ENCODE data around the gene BAAT. TPM values are rescaled to one million over a fixed set of nuclear protein-coding genes. Genes with fewer than 3 reads are reported as not detected.

The BAAT gene
- total and polyA plus RNA-seq, 7 donors, result 0.60 TPM; not detected in 6

DNA sequence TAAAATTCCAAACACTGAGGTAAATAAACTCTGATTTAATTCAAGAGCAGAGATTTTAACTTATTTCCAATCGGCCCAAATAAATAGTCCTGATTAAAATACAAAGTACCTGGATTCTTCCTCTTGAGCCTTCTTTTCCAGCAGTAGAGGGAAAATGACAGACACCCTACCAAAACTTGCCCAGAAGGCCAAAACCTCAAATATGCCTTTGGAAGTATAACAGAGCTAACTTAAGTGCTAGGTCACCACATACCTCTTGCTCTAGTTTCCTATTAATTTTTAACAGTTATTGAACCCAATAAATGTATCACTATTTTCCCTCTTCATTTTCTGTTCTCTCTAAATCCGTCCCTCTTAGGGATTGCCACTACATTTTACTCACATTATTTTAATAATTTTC, 1.4 kb downstream of the BAAT start:
- no peaks in the 10 kb centered on the region for H3K27me3 ChIP-seq
- 87 to 93% methylated on average over 2 of the region's 2 CpGs for WGBS, 2 donors
- H3K36me3 ChIP-seq, result peaks cover 0 to 4% (median 0%) of the 10 kb centered on the region in 4 donors
- no peak for TF ChIP-seq POLR2AphosphoS5 (IDR thresholded peaks at IDR 0.05)
- no peak for TF ChIP-seq POLR2A (IDR thresholded peaks at IDR 0.05)
- TF ChIP-seq, protein P1, sequence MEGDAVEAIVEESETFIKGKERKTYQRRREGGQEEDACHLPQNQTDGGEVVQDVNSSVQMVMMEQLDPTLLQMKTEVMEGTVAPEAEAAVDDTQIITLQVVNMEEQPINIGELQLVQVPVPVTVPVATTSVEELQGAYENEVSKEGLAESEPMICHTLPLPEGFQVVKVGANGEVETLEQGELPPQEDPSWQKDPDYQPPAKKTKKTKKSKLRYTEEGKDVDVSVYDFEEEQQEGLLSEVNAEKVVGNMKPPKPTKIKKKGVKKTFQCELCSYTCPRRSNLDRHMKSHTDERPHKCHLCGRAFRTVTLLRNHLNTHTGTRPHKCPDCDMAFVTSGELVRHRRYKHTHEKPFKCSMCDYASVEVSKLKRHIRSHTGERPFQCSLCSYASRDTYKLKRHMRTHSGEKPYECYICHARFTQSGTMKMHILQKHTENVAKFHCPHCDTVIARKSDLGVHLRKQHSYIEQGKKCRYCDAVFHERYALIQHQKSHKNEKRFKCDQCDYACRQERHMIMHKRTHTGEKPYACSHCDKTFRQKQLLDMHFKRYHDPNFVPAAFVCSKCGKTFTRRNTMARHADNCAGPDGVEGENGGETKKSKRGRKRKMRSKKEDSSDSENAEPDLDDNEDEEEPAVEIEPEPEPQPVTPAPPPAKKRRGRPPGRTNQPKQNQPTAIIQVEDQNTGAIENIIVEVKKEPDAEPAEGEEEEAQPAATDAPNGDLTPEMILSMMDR (IDR thresholded peaks at IDR 0.05), result no peak
- TF ChIP-seq EP300 (IDR thresholded peaks at IDR 0.05), result no peak
- H3K9me3 ChIP-seq, result no peaks in the 10 kb centered on the region
- H3K4me3 ChIP-seq, result no peak overlapping the region
- no peak for DNase-seq
- no peak overlapping the region for H3K27ac ChIP-seq
- intact Hi-C loops (cut with DNase I), result no loop called here
- H3K4me1 ChIP-seq, result no peaks in the 10 kb centered on the region

- no peaks in the 10 kb centered on the region for H3K9me3 ChIP-seq
- H3K27ac ChIP-seq, result no peak overlapping the region
- no peak overlapping the region for H3K4me3 ChIP-seq
- H3K4me1 ChIP-seq, result no peaks in the 10 kb centered on the region
- H3K36me3 ChIP-seq, result no peaks in the 10 kb centered on the region
- DNase-seq, result no peak
- H3K27me3 ChIP-seq, result no peaks in the 10 kb centered on the region
- 94 to 95% methylated on average over 2 of the region's 2 CpGs for WGBS, 2 donors
- intact Hi-C loops (cut with DNase I), result no loop called here
- TF ChIP-seq POLR2AphosphoS5 (IDR thresholded peaks at IDR 0.05), result no peak
- TF ChIP-seq, protein P1 (IDR thresholded peaks at IDR 0.05), result no peak
- TF ChIP-seq EP300 (IDR thresholded peaks at IDR 0.05), result no peak
- TF ChIP-seq POLR2A (IDR thresholded peaks at IDR 0.05), result no peak
Measured at GRCh38 chr9:101381833-101382342, 2.9 kb downstream of the BAAT start.

GRCh38 chr9:101381118-101381517, 3.7 kb downstream of the BAAT start:
- intact Hi-C loops (cut with DNase I), result no loop called here
- no peaks in the 10 kb centered on the region for H3K9me3 ChIP-seq
- WGBS, 2 donors, result 91 to 94% methylated on average over 3 of the region's 3 CpGs
- no peak overlapping the region for H3K27ac ChIP-seq
- no peak for DNase-seq
- no peaks in the 10 kb centered on the region for H3K36me3 ChIP-seq
- no peaks in the 10 kb centered on the region for H3K27me3 ChIP-seq
- TF ChIP-seq POLR2A (IDR thresholded peaks at IDR 0.05) (no peak), EP300 (IDR thresholded peaks at IDR 0.05) (no peak), POLR2AphosphoS5 (IDR thresholded peaks at IDR 0.05) (no peak)
- TF ChIP-seq, protein P1 (IDR thresholded peaks at IDR 0.05), result no peak
- H3K4me3 ChIP-seq, result no peak overlapping the region
- H3K4me1 ChIP-seq, result no peaks in the 10 kb centered on the region

DNA sequence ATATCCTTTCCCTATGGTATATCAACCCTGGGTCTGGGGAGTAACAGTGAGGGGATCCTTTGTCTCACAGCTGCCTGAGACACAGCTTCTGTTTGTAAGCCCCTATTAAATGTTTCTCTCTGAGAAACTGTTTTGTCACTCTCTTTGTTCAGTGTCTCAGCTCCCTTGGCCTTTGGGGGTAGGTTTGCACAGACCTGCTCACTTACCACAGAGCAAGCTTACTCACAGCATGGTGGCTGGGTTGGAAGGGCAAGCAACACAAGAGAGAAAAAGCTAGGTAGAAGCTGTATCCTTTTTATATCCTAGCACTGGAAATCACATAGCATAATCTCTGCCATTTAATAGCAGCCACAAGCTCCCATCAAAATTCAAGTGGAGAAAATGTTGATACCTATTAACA, 4.5 kb downstream of the BAAT start:
- no peaks in the 10 kb centered on the region for H3K4me1 ChIP-seq
- DNase-seq, result no peak
- H3K4me3 ChIP-seq, result no peak overlapping the region
- no peaks in the 10 kb centered on the region for H3K9me3 ChIP-seq
- no peaks in the 10 kb centered on the region for H3K36me3 ChIP-seq
- TF ChIP-seq, protein P1 (IDR thresholded peaks at IDR 0.05), result no peak
- TF ChIP-seq EP300 (IDR thresholded peaks at IDR 0.05), result no peak
- no peak for TF ChIP-seq POLR2AphosphoS5 (IDR thresholded peaks at IDR 0.05)
- no peak for TF ChIP-seq POLR2A (IDR thresholded peaks at IDR 0.05)
- intact Hi-C loops (cut with DNase I), result no loop called here
- no peaks in the 10 kb centered on the region for H3K27me3 ChIP-seq
- H3K27ac ChIP-seq, result no peak overlapping the region
